Tibial artery (tissue), 4 donors: ENCODE data around the gene THRB.
A peak's percentile ranks its signal among the peaks of the same experiment; 100 is the strongest.

ENCODE experiments used
- DNase-seq, 2 donors: peaks; one replicate each; pipeline ENCODE4 v3.0.0-alpha.2; 2019
- H3K27ac ChIP-seq, 2 donors: fragments of 200-600 bp; sonication (generic) in 1 of 2; 1 replicate in 1 of 2; 2 replicates in 1 of 2; pipeline ENCODE4 v1.5.1; 2018 to 2019; ENCODE audit warnings: mild to moderate bottlenecking in 1 of 2
- H3K27me3 ChIP-seq, 2 donors: fragments of 200-600 bp; sonication (generic) in 1 of 2; one replicate each; pipeline versions ENCODE4 v1.5.1 to v1.6.0; 2016 to 2019
- H3K36me3 ChIP-seq, 3 donors: fragments of 200-600 bp; sonication (generic) in 2 of 3; one replicate each; pipeline ENCODE4 v1.5.1; 2016 to 2019; ENCODE audit warnings: mild to moderate bottlenecking in 2 of 3
- H3K4me1 ChIP-seq, 4 donors: fragments of 200-600 bp; sonication (generic) in 2 of 4; 1 replicate in 3 of 4; 2 replicates in 1 of 4; pipeline ENCODE4 v1.5.1; 2016 to 2019
- H3K4me3 ChIP-seq, 2 donors: fragments of 200-600 bp; sonication (generic) in 1 of 2; 1 replicate in 1 of 2; 2 replicates in 1 of 2; pipeline ENCODE4 v1.5.1; 2018 to 2019; ENCODE audit warnings: mild to moderate bottlenecking in 2 of 2
- H3K9me3 ChIP-seq, 3 donors: fragments of 200-600 bp; sonication (generic) in 1 of 3; one replicate each; pipeline ENCODE4 v1.5.1; 2016 to 2019
- intact Hi-C: fragments of 100-400 bp; cut with DNase I; formaldehyde crosslinking; loops from one replicate; pipeline ENCODE4 v1.15.0; 2023; ENCODE audit warnings: low total_unique reads
- TF ChIP-seq, protein P1 (sequence below), 2 experiments: fragments of 200-600 bp in 1 of 2; fragments of 450-650 bp in 1 of 2; IDR thresholded peaks; one replicate each; pipeline ENCODE4 v1.5.1; 2017 to 2019; ENCODE audit warnings: antibody characterized with exemption in 2 of 2, mild to moderate bottlenecking in 1 of 2, moderate library complexity in 1 of 2

THRB gene

DNA sequence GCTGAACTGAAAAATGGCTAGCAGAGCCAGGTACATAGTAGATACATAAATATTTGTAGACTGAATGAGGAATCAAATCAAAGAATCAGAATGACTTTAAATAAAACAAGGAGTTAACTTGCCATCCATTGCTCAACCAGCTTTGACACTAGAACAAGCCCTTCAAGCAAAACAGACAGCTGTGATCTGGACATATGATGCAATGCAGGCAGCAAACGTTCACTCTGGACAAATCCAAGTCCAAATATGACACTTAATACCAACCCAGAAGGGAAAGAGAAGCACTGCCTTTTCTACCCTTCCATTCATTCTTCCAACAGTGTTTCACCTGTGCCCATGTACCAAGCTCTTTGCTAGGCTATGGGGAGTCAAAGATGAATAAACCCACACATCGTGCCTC, 4.5 kb downstream of the THRB start:
- intact Hi-C loops: loop anchor here (10.0 kb wide), 3 partner anchors 135 to 495 kb away; no protein-coding TSS in a partner anchor
- H3K36me3 ChIP-seq: no peaks in the 10 kb centered on the region
- peaks cover 0 to 83% (median 42%) of the 10 kb centered on the region in 4 donors for H3K4me1 ChIP-seq
- TF ChIP-seq, protein P1, sequence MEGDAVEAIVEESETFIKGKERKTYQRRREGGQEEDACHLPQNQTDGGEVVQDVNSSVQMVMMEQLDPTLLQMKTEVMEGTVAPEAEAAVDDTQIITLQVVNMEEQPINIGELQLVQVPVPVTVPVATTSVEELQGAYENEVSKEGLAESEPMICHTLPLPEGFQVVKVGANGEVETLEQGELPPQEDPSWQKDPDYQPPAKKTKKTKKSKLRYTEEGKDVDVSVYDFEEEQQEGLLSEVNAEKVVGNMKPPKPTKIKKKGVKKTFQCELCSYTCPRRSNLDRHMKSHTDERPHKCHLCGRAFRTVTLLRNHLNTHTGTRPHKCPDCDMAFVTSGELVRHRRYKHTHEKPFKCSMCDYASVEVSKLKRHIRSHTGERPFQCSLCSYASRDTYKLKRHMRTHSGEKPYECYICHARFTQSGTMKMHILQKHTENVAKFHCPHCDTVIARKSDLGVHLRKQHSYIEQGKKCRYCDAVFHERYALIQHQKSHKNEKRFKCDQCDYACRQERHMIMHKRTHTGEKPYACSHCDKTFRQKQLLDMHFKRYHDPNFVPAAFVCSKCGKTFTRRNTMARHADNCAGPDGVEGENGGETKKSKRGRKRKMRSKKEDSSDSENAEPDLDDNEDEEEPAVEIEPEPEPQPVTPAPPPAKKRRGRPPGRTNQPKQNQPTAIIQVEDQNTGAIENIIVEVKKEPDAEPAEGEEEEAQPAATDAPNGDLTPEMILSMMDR (IDR thresholded peaks at IDR 0.05): no peak
- H3K9me3 ChIP-seq: no peaks in the 10 kb centered on the region
- DNase-seq: peak; percentile 70 to 72
- no peak overlapping the region for H3K4me3 ChIP-seq
- H3K27ac ChIP-seq: peak overlapping the region; percentile 44 to 54
- no peaks in the 10 kb centered on the region for H3K27me3 ChIP-seq

DNA sequence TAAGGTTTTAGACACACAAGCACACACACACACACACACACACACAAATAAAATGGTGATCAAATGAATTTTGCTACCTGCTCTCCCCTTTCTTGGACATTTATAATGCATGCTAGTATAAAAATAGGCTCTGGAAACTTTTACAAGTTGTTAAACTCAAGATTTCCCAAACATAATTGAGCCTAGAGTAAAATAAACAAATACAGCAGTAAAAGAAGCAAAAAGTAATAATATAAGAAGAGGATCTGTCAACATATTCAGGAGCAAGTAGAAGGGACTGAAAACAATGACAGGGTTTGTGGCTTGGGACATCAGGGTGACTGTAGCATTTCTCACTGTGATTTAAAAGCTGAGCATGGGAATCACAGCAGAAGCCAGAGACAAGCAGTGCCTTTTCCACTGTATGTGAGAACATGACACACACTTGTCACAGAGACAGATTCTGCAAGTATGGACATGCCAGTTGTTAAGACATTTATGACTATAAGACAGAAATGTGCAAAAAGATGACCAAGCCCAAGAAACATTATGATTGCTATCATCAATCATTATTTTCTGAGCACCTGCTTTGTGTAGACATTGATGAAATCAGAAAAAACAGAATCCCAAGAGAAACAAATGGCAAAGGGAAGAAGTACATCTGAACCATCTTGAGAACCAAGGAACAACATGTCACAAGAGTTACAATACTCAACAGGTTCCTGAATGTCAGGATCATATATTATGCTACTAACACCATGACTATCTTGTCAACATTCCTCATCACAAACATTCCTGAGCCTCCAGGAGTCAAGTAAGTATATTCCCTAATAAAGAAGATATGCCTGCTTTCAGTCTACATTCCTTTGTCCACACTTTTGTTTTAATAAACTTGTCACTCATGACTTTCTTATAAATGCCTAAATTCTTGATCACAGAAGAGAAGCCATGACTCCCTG, 7.1 kb downstream of the THRB start:
- Histone ChIP-seq H3K27me3 (no peaks in the 10 kb centered on the region), H3K9me3 (no peaks in the 10 kb centered on the region), H3K36me3 (no peaks in the 10 kb centered on the region), H3K4me1 (peaks cover 0 to 82% (median 45%) of the 10 kb centered on the region in 4 donors), H3K27ac (peak overlapping the region; percentile 9 to 29), H3K4me3 (no peak overlapping the region)
- no peak for DNase-seq
- TF ChIP-seq, protein P1 (IDR thresholded peaks at IDR 0.05): no peak
- intact Hi-C loops: no loop called here

DNA sequence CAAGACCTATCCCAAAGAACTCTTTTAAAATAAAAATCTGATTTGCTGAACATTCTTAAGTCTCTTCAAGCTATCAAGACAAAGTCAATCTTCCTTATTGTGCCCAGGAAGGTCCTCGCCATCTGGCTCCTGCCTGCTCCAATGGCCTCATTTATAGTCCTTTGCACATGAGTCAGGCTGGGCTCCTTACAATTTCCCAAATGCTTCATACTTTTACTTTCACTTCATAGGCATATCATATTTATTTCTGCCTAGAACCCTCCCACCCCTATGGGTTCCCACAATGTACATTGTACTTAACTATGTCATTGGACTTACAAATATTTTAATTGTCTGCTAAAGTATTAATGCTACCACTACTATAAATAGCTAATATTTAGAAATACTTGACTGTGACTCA, 9.1 kb downstream of the THRB start:
- H3K4me1 ChIP-seq: peaks cover 0 to 78% (median 38%) of the 10 kb centered on the region in 4 donors

GRCh38 chr3:24483873-24484272, 10.8 kb downstream of the THRB start:
- Histone ChIP-seq H3K4me1 (peaks cover 0 to 76% (median 38%) of the 10 kb centered on the region in 4 donors), H3K27me3 (no peaks in the 10 kb centered on the region), H3K36me3 (no peaks in the 10 kb centered on the region), H3K9me3 (no peaks in the 10 kb centered on the region), H3K27ac (no peak overlapping the region), H3K4me3 (no peak overlapping the region)
- TF ChIP-seq, protein P1 (IDR thresholded peaks at IDR 0.05): no peak
- intact Hi-C loops: no loop called here
- peak in 1 of 2 donors; percentile 54 for DNase-seq

More for the DNA sequence above, 9.1 kb downstream of the THRB start:
- no peaks in the 10 kb centered on the region for H3K36me3 ChIP-seq
- intact Hi-C loops: no loop called here
- TF ChIP-seq, protein P1 (IDR thresholded peaks at IDR 0.05): no peak
- DNase-seq: no peak
- H3K4me3 ChIP-seq: no peak overlapping the region
- no peaks in the 10 kb centered on the region for H3K9me3 ChIP-seq
- peak overlapping the region in 1 of 2 donors; percentile 8 for H3K27ac ChIP-seq
- no peaks in the 10 kb centered on the region for H3K27me3 ChIP-seq

- TF ChIP-seq, protein P1 (IDR thresholded peaks at IDR 0.05): no peak
- Histone ChIP-seq H3K4me3 (no peak overlapping the region), H3K9me3 (no peaks in the 10 kb centered on the region), H3K4me1 (peaks cover 0 to 76% (median 36%) of the 10 kb centered on the region in 4 donors), H3K27ac (no peak overlapping the region), H3K36me3 (no peaks in the 10 kb centered on the region), H3K27me3 (no peaks in the 10 kb centered on the region)
- intact Hi-C loops: no loop called here
- DNase-seq: no peak
Observed at GRCh38 chr3:24482096-24482705, 12.4 kb downstream of the THRB start.
